ENCODE data around the gene SERPINB12.

Gene SERPINB12

DNA sequence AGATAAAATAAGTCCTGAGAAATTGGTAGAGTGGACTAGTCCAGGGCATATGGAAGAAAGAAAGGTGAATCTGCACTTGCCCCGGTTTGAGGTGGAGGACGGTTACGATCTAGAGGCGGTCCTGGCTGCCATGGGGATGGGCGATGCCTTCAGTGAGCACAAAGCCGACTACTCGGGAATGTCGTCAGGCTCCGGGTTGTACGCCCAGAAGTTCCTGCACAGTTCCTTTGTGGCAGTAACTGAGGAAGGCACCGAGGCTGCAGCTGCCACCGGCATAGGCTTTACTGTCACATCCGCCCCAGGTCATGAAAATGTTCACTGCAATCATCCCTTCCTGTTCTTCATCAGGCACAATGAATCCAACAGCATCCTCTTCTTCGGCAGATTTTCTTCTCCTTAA is 54.8 kb downstream of the SERPINB12 start:
- no peak for DNase-seq (ENCODE audit: low read depth in 2 of 2)

DNA sequence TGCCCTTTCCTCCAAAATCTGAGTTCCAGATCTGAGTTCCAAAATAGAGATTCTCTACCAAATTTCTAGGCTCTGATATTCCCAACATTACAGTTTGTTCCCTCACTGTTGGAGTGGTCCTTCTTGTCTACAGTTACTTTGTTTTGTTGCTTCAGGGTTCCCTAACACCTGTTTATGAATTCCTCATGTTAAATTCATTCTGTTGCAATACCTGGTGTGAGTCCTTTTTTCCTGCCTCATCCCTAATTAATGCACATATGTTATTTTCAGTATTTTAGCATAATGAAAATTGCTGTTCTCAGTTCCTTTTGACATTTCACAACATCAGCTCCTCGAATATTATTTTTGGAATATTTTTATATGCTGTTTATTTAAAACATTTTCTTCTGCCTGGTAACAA is 61.2 kb downstream of the SERPINB12 start:
- DNase-seq (ENCODE audit: low read depth in 2 of 2) = no peak

DNA sequence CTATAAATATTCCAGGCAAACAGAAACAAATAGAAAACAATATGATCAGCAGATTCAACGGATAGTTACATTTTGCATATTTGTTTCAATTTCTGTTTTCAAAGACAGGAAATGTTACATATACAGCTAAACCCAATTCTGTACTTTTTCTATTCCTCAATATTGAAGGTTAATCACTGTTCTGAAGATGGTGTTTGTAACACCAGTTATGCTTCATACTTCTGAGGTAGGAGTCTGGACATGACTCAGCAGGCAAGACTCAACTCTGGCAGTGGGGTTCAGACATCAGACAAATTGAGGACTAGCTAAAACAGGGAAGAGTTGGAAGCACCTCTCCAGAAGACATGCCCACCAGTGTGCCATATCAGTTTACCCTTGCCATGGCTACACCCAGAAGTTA is 61.6 kb downstream of the SERPINB12 start:
- no peak for DNase-seq (ENCODE audit: low read depth in 2 of 2)

DNA sequence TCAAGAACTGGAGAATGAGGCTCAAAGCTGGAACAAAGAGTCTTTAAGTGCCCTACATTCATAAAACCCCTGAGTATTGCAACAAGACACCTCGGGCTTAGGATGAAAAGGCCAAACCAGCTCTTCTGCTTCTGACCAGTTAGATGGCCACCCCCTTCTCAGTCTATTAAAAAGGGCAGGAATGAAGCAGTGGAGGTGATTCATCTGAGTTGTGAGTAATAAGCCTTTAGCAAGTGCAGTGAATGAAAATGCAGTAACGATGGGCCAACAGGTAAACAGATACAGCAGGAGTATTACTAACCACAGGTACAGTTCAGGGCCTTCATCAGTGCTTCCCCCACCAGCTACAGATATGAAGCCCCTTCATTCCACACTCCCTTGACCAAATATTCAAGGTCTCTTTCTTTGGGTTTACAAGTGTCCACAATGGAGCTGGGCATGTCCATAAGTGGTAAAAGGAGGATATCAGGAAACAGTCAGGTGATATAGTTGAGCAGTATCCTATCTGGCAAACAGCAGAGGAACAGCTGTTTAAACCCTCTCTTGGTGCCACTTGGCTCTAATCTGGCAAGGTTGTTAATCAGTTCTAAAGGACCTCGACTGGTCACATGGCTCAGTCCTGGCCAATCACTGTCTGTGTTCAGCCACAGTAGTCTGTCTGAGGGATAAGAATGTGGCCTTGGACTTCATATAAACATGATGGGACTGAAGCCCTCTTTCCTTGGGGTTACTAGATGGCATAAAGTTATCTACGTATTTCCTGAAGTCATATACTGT is 62.8 kb downstream of the SERPINB12 start:
- DNase-seq (ENCODE audit: low read depth in 2 of 2) = no peak

DNA sequence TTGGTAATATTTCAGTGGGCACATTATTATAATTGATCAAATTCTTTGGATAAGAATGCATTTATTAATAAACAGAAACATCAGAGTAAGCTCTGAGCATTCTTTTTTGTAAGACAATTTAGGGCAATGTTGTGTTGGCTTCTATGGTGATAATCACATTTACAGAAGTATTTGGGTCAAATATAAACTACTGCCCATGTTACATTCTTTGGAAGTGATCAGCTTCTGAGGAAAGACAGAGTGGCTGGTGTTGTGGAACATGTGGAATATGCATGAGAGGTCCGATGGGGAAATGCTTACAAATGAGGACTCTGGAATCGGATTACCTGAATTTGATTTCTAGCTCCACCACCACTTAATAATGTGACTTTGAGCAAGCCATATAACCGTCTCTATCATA is 64.4 kb downstream of the SERPINB12 start:
- no peak for DNase-seq (ENCODE audit: low read depth in 2 of 2)

DNA sequence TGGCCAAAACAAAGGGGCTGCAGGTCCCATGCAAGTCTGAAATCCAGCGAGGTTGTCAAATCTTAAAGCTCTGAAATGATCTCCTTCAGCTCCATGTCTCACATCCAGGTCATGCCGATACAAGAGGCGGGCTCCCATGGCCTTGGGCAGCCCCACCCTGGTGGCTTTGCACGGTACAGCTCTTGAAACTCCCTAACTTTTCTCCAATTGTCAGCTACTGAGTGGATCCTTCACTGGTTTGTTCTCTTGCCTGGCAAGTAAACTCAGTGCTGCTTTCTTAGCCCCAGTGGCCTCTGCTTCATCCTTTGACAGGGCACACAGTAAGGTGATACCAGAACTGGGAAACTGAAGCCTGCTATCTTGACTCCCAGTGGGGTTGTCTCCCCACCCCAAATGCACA is 71.3 kb downstream of the SERPINB12 start:
- no peak for DNase-seq (ENCODE audit: low read depth in 2 of 2)

DNA sequence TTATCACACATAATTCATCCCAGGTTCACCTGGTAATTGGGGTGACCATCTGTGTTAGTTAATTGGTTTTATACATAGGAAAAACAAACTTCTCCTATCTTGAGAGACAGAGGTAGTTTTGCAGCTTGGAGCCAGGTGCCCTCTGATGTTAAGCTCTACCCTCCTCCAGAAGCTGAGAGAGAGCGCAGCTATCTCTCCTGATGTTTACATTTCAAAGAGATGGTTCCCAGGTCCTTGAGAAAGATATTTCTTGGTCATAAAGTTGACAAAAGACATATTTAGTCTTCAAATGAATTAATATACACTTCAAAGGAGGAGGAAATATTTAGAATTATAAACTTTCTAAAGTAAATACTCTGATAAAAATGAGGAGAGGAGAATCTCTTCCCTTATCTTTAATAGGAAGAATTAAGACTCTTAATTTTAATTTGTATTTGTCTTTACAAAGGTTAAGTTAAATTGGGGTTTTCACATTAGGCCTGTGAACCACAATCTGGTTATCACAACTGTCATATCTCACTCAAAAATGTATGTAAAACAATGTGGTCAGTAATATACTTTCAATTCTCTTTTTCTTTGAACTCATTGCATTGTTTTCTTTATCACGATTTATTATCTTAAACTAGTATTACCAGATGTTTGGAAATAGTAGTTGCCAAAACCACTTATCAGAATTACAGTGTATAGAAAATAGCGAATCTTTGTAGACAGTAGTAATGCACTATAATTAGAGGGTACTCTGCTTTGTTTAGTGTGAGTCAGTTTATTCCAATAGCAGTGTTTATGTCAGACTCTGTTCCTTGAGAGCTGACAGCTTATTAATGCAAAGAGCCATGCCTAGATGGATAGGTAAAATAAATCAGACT is 75.1 kb downstream of the SERPINB12 start:
- no peak for DNase-seq (ENCODE audit: low read depth in 2 of 2)

DNA sequence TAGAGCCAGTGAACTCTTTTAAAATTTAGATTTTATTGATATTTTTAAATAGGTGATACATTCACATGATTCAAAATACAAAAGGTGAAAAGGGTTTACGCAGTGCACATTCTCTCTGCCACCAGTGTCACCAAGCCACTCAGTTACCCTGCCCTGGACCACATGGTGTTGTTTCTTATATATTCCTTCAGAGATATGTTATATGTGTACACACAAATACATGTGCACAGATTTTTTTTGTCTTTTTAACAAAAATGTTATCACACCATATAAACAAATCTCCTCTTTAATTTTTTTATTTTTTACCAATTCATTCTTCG is 75.7 kb downstream of the SERPINB12 start:
- DNase-seq (ENCODE audit: low read depth in 2 of 2) = no peak

Measured in activated CD8-positive, alpha-beta memory T cell treated with anti-CD3 and anti-CD28 coated beads for 4 hours (primary cell).